Measurements from ENCODE around the gene CFAP100. TPM values are rescaled to one million over a fixed set of nuclear protein-coding genes. Genes with fewer than 3 reads are reported as not detected.
A peak's percentile ranks its signal among the peaks of the same experiment; 100 is the strongest.

Gene CFAP100
- polyA plus RNA-seq, 1 donor: 0.58 TPM

DNA sequence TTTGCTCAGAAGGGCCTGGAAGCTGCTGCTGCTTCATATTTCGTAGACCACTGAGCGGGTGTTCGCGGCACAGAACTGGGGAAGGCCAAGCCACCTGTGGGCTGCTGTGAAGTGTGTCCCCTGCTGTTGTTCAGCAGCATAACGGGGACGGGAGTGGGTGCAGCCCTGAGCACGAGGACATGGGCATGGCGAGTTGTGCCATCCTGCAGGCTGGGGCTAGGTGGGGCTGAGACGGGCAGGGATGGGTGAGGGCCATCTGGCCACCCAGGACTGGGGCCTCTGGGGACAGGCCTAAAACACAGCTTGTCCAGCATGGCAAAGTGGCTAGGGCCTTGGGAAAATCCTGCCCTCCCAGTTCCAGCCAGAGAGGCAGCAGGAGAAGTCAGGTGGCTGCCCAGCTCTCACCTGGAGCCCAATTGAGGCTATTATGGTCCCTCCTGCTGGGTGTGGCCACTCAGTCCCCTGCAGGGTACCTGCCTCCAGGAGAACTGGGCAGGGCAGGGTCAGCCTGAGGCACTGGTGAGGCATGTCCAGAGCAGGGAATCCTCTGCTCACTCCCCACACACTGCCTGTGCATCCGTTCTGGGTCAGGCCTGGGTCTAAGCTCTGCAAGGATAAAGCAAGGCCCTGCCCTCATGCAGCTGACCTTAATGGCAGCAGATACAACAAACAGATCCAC is 29.5 kb downstream of the CFAP100 start:
- DNase-seq: no peak

DNA sequence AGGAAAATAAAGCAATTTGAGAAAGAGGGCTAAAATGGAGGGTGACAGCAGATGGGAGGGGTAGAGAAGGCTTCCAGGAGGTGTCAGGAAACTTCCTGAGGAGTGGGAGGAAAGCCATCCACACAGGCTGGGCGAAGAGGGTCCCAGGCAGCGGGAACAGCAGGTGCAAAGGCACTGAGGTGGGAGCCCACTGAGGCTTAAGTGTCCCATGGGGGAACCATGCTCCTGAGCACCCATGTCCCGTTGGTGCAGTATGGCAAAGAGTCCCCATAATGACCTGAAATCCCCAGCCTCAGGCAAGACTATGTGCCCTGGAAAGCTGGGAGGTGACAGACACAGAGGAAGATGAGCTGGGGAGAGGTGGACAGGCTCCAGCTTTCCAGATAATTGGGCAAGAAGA is 30.0 kb downstream of the CFAP100 start:
- DNase-seq: no peak

DNA sequence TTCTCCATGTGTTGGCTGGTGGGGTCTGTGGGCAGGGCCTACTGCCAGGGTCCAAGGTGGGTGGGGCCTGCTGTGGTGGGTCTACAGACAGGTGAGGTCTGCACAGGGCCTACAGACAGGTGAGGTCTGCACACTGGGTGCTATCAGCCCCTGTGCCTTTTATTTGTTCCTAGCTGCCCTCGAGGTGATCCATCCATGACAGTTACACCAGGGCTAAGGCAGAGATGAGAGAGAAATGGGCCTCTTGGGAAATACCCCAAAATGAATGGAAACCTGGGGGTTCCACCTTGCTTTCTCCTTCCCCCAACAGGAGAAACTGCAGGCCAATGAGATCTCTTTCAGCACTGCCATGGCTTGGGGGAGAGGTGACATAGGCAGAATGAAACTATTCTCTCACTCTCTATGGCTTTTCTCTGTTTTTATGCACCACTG is 36.4 kb downstream of the CFAP100 start:
- no peak for DNase-seq

- no peak for DNase-seq
These were observed 37.8 kb downstream of the CFAP100 start for GRCh38 chr3:126432361-126433104.

GRCh38 chr3:126433105-126433430 is 38.4 kb downstream of the CFAP100 start:
- DNase-seq: no peak

GRCh38 chr3:126433496-126434263 is 39.0 kb downstream of the CFAP100 start:
- no peak for DNase-seq

- DNase-seq: no peak
These were observed 39.5 kb downstream of the CFAP100 start for GRCh38 chr3:126434264-126434590.

GRCh38 chr3:126434931-126435411 is 40.3 kb downstream of the CFAP100 start:
- no peak for DNase-seq

- no peak for DNase-seq
These were observed 41.0 kb downstream of the CFAP100 start for GRCh38 chr3:126435456-126436315.

- DNase-seq: no peak
These were observed 42.4 kb downstream of the CFAP100 start for GRCh38 chr3:126436826-126437717.

DNA sequence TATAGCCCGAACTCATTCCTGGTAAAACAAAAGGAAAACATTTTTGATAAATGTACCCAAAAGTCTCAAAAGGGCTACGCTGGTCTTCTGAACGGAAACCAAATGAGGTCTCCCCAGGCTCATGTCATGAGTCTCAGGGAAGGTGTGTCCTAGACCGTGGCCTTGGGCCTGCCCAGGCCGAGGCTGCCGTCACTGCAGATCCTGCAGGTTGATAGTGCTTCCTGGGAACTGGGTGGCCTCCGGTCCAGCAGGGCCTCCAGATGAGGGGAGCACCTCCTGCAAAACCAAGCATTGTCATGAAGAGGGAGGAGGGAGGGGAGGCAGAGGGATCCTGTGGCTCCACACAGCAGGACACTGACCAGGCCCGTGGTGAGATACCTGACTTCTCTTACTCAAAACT is 43.5 kb downstream of the CFAP100 start:
- no peak for DNase-seq

GRCh38 chr3:126438746-126439145 is 44.0 kb downstream of the CFAP100 start:
- DNase-seq: no peak

DNA sequence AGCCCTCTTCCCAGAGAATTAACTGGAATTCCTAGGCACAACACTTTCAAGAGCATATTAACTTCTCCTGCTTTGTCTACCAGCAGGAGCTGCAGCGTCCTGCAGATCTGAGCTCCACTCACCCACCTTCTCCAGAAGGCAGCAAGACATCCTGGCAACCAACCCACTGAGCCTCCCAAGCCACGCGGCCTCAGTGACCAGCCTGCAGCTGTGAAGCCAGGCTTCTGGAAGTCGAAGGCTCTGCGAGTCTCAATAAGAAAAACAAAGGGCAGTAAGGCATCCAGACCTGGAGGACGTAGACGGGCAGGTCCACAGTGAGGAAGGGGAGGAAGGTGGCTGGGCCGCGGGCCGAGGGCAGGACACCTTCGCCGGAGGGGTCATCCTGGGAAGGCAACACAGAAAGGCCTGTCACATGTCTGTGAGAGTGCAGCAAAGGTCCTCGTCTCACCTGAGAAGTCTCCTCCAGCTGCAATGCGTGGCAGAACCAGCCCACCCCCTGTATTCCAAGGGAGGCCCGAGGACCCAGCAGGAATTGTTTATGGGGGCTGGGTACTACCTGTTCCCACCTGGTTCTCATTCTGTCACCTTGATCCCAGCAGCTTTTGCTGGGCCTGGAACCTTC is 44.7 kb downstream of the CFAP100 start:
- no peak for DNase-seq

DNA sequence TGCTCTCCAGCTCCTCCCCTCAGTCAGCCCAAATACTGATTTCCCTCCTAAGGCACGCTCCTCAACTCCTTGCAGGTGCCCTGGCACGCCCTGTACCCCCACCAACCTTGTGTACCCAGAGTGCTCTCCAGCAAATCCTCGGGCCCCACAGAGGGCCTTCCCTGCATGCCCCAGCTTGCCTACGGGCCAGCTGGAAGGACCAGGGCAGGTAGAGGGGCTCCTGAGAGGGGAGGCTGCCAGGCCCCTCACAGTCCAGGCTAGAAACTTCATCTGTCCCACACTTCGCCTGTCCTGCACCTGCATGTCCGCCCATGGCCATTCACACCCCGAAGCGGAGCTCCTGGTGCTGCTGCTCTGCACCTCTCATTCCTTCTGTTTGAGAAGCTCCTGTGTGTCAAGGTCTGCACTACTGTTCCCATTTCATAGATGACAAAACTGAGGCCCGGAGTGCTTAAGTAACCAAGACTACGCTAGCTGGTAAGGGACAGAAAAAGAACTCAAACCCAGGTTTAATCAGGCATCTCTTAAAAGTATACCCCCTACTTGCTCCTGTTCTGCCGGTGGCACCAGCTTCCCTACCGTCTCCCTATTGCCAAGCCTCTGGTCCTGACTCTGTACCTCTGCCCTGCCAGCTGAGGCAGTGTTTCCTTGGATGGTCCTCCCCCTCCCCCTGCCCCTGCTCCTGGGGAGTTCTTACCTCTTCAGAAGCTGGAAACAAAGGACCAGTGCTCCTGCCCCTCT is 45.4 kb downstream of the CFAP100 start:
- DNase-seq: no peak

- DNase-seq: no peak
These were observed 45.9 kb downstream of the CFAP100 start for GRCh38 chr3:126440709-126440995.

DNA sequence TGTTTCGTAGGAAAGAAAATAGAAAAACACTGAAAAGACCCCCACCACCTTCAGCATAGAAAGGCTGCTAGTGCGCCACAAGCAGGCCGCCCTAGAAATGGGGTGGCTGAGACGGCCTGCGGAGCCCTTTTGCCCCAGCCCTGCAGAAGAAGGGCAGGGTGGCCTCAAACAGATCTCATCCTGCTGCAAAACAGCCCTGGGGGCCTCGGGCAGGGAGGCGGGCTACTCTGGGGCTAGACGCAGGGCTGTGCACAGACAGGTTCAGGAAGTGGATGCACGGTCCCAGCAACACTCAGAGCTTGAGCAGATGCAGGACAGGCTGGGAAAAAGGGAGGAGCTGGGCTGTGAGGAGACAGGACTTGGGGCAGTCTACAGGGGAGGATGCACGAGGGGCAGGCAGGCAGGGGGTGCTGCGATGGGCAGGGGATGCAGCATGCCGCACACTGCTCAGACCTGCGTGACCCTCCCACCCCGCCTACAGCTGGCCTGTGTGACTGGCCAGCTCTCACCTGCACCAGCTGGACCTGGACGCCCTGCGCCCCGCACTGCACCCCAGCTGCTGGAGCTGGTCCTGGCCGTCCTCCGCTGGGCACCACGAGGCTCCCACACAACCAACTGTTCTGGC is 46.7 kb downstream of the CFAP100 start:
- DNase-seq: no peak

DNA sequence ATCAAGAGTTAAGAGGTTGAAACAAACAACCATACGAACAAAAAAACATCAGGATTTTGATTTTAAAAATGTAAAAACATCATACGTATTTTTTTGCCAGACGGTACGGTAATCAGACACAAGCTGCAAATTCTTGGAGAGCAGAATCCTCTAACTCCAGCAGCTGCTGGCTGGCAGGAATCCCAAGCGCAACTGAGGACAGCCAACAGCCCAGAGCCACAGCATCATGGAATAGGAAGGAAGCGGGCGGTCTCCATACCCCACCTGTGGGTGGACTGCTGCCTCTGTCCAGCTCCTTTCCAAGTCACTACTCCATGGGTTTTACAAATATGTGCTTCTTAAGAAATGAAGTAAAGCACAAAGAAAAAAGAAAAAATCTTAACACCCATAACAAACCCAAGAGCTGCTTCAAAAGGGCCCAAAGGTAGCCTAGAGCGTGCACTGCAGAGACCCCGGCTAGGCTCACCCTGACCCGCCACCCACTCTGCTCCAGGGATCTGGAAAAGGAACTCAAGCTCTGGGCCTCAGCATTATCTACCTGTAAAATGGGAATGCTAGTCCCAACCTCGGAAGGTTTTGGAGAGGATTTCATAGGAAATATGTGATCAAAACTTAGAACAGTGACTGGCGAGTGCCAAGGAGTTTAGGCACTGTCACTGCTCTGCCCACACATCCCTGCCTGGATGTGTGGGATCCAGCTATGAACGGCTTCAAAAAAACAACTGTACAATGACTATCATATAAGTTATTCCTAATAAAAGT is 47.6 kb downstream of the CFAP100 start:
- DNase-seq: peak; percentile 86

GRCh38 chr3:126442856-126443242 is 48.1 kb downstream of the CFAP100 start:
- DNase-seq: no peak

- no peak for DNase-seq
These were observed 50.8 kb downstream of the CFAP100 start for GRCh38 chr3:126445506-126445905.

All from hindlimb muscle (tissue), 1 donor.